Jurkat, Clone E6-1 (cell line): Measurements from ENCODE around the gene RBMS2. TPM values are rescaled to one million over a fixed set of nuclear protein-coding genes. Genes with fewer than 3 reads are reported as not detected.
"Not testable (repeated sequence)": the region's sequence is repeated elsewhere in the genome, so short reads cannot be mapped to it uniquely, and the experiment has no call there.

Experiments used
- DNase-seq: peaks from one replicate; pipeline ENCODE4 v3.0.0-alpha.2; 2011; ENCODE audit warnings: low read depth, low spot score
- H3K4me3 ChIP-seq: 2 replicates; pipeline ENCODE4 v1.5.1; 2011; ENCODE audit warnings: mild to moderate bottlenecking, low read length, control low read depth, moderate library complexity
- polyA plus RNA-seq: library from polyadenylated mRNA; unstranded; fragments of >200 nt; gene quantifications from one replicate; pipeline ENCODE4 v1.2.1, GENCODE V29; 2012; ENCODE audit warnings: missing spikeins; ENCODE audit not compliant: insufficient read length, insufficient read depth

Gene RBMS2, protein sequence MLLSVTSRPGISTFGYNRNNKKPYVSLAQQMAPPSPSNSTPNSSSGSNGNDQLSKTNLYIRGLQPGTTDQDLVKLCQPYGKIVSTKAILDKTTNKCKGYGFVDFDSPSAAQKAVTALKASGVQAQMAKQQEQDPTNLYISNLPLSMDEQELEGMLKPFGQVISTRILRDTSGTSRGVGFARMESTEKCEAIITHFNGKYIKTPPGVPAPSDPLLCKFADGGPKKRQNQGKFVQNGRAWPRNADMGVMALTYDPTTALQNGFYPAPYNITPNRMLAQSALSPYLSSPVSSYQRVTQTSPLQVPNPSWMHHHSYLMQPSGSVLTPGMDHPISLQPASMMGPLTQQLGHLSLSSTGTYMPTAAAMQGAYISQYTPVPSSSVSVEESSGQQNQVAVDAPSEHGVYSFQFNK
- polyA plus RNA-seq, result 3.8 TPM

DNA sequence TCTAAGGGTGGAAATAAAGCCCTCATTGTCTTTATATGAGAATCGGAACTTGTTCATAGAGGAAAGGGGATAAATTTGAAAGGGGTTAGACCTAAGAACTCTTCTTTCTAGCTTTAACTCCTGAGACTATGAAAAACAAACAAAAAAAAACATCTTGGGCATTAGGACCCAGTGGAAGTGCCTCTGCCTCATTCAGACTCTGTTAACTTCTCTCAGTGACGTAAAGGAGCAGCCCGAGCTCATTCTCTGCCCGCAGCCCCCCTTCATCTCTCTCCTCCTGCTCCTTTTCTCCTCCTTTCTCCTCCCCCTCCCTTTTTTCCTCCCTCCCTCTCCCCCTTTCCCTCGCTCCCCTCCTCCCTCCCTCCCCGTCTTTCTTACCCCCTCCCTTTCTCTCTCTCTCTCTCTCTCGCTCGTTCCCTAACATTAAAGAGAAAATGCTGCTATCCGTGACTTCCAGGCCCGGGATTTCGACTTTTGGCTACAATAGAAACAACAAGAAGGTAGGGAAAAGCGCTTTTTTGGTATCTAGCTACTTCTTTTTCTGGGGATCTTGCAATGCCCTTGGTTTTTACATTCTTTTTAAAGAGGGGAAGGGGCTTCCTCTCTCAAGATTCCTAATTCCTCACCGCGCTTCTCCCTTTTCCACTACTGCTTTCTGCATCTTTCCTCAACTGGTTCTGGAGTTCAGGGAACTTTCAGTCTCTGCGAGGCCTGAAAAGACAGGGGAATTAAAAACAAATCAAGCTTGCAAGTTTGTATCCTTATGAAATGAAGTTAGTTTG is at the start of gene RBMS2:
Gene RBMS2, plus strand, starts transcription at position 231 of the 782 bp plus-strand sequence. Its CDS starts 204 bp downstream, at position 435.
- DNase-seq, result peak; percentile 79
- H3K4me3 ChIP-seq, result peak within 1 kb of the TSS; percentile 55

DNA sequence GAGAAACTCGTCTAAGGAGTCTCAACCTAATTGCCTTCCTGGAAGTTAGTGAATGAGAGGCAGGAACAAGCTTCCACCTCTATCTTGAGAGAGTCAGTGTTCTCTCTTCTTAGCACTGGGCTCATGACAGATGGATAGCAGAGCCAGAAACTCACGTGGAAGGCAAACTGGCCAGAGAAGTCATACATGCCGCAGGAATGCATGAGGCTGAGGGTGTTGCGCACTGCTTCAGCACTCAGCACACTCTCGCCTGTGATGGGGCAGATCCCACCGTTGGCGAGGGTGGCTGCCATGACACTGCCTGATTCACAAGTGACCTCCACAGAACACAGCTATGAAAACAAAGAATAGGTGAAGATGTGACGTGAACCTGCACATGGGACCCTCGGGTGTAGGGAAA is 47.2 kb upstream of the RBMS2 start:
- no peak for DNase-seq
- no peak overlapping the region for H3K4me3 ChIP-seq

DNA sequence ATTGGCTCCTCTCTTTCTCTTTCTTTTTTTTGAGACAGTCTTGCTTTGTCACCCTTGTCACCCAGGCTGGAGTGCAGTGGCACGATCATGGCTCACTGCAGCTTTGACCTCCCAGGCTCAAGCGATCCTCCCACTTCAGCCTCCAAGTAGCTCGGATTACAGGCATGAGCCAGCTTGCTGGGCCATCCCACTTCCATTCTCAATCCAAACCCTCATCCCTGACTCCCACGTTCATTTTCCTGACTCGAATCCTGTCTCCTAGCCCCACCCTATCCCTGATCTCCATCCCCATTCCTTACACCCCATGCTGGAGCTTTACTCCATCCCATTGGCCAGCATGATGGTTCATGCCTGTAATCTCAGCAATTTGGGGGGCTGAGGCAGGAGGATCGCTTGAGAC is 45.5 kb upstream of the RBMS2 start:
- no peak overlapping the region for H3K4me3 ChIP-seq
- no peak for DNase-seq

DNA sequence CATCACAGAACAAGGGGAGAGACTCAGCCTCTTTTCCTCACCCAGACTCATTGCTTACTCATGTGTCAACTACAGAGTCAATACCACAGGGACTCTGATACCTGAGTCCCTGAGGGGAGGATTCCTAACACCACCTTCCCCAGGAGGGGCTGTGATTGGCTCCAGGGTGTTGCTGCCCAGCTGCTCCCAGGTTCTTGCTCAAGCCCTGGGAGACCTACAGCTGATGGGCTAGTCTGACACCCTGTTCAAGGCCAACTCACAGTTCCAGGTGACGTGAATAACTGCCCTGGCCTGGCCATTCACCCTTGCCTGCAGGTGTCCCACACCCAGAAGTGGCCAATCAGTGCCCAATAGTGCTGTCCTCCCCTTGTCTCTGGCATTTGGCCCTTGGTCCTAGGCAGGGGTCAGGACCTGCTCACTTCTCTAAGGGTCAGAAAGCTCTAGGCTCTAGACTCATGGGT is 44.6 kb upstream of the RBMS2 start:
- no peak for DNase-seq
- no peak overlapping the region for H3K4me3 ChIP-seq

DNA sequence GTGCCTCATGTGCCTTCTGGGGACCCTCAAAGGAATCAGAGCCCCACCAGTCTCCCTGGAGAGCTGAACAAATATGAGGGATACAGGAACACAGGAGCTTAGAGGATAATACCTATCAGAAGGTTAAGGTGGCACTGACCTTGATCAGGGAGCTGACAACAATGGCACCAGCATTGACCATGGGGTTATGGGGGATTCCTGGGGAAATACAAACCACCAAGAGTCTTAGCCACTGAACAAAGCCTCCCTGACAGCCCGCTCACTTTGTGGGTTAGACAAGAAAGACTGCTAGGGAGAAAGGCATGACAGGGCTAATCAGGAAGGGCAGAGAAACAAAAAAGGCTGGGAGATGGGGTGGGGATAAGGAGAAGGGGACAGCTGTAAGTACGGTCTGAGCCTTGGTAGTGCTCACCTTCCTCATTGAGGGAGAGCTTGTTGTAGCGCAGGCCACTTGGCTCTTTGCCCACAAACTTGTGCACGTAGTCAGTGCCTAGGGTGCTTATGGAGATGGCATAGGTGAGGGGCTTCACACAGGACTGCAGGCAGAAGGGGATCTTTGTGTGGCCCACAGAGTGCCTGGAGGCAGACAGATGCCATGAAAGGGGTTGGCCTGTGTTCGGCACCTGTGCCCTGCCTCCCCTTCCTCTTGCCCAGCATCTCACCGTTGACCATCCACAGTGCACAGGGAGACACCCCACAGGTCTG is 43.9 kb upstream of the RBMS2 start:
- no peak for DNase-seq
- H3K4me3 ChIP-seq, result no peak overlapping the region

DNA sequence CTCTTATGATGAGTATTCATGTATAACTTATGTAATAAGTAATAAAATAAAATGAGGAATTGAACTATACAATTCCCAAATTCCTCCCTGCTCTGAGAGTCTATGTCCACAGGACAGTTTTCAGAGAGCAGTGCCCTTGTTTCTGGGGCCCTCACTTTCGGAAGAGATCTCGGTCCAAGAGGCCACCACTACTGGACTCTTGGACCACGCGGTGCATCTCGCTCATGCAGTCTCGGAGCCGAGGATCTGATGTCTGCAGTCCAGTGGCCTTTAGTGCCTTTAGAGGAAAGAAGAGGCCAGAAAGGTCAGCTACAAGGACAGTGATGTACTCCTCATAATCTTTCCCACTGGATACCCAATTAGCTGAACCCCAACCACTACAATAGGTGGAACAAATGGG is 42.0 kb upstream of the RBMS2 start:
- H3K4me3 ChIP-seq, result no peak overlapping the region
- no peak for DNase-seq

DNA sequence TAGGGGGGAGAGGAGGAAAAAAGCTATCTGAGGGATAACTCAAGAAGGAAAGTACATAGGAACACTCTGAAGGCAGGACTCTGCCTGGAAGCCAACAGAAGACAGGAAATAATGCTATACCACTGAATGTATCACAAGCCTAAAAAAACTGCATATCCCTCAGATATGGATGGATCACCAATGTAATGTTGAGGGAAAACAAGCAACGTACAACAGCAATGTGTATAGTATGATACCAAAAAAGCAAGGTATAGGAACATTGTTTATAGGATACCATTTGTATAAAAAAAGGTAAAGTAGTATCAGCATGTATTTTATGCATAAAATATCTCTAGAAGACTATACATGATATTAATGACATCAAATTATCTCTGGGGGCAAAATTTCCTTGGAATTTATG is 37.1 kb upstream of the RBMS2 start:
- no peak for DNase-seq
- H3K4me3 ChIP-seq, result no peak overlapping the region

DNA sequence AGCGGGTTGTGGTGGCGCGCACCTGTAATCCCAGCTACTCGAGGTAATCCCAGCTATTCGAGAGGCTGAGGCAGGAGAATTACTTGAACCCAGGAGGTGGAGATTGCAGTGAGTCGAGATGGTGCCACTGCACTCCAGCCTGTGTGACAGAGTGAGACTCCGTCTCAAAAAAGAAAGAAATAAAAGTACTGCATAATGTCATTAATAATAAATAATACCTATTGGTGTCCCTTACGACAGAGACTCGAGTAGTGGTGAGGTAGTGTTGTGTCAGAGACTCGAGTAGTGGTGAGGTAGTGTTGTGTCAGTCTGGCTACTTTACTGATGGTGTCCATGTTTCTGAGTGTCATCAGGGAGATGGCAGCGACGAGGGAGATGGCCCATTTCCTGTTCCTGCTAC is 34.9 kb upstream of the RBMS2 start:
- DNase-seq, result no peak
- no peak overlapping the region for H3K4me3 ChIP-seq

DNA sequence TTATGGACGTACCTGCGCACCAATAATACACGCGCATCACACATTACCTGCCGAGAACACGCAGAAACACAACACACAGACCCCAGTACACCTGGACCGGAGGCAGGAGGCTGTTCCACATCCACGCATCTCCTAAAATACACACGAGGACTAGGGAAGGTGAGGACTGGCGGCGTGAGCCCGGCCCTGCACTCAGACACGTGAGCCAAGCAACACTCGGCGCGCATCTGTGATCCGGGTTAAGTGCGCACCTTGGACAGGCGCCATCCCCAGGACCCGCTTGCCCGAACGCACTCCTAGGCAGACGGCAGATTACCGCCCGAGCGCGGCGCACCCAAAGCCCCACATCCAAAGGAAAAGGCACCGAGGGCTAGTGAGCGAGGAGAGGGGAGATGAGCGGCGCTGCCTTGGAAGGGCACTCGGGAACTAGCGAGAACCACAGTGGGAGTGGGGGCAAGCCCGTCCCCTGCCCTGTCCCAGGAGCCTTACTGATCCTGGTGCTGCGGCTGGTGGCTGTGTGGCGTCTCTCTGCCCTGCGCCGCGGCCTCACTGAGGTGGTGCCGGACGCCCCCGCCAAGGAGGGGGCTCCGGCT is 34.1 kb upstream of the RBMS2 start:
- H3K4me3 ChIP-seq, result no peak overlapping the region
- DNase-seq, result no peak

DNA sequence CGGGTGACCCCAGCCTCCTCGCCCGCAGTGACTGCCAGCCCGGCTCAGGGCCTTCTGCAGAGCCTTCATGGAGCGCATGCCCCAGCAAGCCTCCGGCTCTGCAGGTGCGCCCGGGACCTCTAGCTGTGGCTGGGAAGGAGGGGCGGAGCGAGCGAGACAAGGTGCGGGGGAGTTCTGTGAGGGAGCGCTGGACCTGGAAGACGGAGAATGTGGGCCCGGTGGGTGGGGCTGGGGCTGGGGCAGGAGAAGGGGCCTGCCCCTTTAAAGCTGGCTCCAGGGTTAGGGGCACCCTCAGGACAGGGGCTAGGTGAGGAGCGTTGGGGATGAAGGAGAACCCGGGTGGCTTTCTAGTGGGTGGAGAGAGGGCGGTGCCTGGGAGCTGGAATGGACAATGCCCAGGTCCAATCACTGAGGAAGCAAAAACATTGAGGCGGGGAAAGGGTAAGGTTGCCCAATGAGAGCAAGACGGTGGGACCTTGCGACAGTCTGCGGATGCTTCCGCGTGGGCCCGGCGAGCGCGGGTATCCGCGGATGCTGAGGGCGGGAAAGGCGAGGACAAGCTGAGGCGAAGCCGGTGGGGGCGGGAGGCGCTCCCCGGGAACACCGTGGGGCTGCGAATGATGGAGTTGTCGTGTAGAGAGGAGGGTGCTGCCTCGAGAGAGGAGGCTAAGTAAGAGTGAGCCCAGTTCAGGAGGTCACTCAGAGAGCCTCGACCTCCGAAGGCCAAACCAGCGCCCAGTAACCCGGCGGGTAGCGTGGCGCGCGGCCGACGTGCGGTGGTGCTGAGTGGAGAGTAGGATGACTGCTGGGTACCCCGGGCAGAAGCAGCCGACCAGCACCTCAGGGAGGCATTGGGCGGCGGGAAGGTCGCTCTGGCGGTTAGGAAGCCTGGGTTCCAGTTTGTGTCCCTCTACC is 33.3 kb upstream of the RBMS2 start, which contains the start of gene GLS2:
Gene GLS2, minus strand, starts transcription at position 121 of the 915 bp plus-strand sequence. Its CDS starts 43 bp downstream, at position 78.
- no peak for DNase-seq
- no peak within 1 kb of the TSS for H3K4me3 ChIP-seq

DNA sequence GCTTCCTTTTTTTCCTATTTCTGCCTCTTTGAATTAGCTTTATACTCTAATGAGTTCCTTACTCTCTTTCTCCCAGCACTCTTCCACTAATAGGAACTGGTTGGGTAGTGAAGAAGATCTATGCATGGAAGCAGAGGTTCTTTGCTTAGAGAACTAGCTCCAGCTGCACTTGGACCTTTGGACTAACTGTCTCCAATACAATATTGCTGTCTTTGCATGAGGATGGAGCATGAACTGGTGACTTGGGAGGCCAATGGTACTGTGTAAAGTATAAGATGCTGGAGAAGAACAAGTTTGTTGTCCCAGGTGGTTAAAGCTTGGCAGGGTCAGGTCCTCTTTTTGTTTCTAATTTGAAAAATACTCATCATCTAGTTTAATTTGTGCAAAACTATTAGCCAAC is 31.3 kb upstream of the RBMS2 start:
- no peak for DNase-seq

DNA sequence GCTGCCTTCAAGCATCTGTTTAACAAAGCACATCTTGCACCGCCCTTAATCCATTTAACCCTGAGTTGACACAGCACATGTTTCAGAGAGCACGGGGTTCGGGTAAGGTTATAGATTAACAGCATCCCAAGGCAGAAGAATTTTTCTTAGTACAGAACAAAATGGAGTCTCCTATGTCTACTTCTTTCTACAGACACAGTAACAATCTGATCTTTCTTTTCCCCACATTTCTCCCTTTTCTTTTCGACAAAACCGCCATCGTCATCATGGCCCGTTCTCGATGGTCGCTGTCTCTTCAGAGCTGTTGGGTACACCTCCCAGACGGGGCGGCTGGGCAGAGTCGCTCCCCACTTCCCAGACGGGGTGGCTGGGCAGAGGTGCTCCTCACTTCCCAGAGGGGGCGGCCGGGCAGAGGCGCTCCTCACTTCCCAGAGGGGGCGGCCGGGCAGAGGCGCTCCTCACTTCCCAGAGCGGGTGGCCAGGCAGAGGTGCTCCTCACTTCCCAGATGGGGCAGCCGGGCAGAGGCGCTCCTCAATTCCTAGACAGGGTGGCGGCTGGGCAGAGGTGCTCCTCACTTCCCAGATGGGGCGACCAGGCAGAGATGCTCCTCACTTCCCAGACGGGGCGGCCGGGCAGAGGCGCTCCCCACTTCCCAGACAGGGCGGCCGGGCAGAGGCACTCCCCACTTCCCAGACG is 28.1 kb upstream of the RBMS2 start:
- H3K4me3 ChIP-seq, DNase-seq: not testable (repeated sequence)

More for the DNA sequence above, 31.3 kb upstream of the RBMS2 start:
- no peak overlapping the region for H3K4me3 ChIP-seq

DNA sequence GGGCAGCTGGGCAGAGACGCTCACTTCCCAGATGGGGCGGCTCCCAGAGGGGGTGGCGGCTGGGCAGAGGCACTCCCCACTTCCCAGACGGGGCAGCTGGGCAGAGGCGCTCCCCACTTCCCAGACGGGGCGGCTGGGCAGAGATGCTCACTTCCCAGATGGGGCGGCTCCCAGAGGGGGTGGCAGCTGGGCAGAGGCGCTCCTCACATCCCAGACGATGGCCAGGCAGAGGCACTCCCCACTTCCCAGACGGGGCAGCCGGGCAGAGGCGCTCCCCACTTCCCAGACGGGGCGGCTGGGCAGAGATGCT is 27.6 kb upstream of the RBMS2 start:
- not testable (repeated sequence) for DNase-seq, H3K4me3 ChIP-seq

DNA sequence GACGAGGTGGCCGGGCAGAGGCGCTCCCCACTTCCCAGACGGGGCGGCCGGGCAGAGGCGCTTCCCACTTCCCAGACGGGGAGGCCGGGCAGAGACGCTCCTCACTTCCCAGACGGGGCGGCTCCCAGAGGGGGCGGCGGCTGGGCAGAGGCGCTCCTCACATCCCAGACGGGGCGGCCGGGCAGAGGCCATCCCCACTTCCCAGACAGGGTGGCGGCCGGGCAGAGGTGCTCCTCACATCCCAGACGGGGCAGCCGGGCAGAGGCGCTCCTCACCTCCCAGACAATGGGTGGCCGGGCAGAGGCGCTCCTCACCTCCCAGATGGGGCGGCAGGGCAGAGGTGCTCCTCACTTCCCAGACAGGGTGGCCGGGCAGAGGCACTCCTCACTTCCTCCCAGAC is 27.1 kb upstream of the RBMS2 start:
- DNase-seq, H3K4me3 ChIP-seq: not testable (repeated sequence)

DNA sequence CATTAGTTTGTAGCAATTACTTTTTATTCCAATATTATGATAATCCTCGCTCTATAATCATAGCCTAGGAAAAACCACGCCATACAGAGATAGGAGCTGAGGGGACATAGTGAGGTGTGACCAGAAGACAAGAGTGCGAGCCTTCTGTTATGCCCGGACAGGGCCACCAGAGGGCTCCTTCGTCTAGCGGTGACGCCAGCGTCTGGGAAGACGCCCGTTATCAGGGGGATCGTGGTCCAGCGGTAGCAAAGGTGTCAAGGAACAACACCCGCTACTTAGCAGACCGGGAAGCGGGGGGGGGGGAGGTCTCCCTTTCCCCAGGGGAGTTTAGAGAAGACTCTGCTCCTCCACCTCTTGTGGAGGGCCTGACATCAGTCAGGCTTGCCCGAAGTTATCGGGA is 24.9 kb upstream of the RBMS2 start:
- H3K4me3 ChIP-seq, DNase-seq: not testable (repeated sequence)

DNA sequence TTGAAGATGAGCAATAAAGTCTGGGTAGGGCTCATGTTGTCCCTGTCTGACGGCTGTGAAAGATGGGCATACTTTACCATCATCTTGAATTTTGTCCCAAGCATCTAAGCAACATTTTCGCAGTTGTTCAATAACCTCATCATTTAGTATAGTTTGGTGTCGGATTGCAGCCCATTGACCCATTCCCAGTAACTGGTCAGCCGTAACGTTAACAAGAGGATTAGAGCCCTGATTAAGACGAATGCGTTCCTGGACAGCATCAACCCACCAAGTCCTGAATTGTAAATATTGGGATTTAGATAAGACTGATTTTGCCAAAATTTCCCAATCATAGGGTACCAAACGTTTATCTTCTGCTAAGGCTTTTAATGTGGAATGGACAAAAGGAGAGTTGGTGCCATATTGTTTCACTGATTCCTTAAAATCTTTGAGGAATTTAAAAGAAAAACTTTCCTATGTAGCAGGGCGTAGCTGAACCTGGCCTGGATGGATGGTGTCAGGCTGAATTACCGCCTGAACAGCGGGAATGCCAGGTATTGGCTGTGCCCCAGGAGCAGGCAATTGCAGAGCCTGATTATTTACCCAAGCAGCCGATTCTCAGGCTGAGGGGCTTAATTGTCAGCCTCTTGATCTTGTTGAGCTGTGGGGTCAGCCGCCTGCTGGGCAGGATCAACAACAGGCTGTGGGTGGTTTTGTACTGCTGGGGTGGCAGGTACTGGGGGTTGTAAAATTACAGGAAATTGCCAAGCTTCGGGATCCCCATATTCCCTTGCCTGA is 23.3 kb upstream of the RBMS2 start:
- DNase-seq, H3K4me3 ChIP-seq: not testable (repeated sequence)

DNA sequence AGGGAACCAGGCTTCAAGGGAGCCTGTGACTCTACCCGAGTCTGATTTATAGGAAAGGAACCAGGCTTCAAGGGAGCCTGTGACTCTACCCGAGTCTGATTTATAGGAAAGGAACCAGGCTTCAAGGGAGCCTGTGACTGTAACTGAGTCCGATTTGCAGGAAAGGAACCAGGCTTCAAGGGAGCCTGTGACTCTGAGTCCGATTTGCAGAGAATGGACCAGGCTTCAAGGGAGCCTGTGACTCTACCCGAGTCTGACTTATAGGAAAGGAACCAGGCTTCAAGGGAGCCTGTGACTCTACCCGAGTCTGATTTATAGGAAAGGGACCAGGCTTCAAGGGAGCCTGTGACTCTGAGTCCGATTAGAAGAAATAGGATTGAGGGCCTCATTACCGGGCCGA is 22.2 kb upstream of the RBMS2 start:
- DNase-seq, H3K4me3 ChIP-seq: not testable (repeated sequence)
